HCT116 (cell line): Measurements from ENCODE around the gene PLOD1. TPM values are rescaled to one million over a fixed set of nuclear protein-coding genes. Genes with fewer than 3 reads are reported as not detected.

ENCODE experiments used
- ATAC-seq: fragments of 200-7000 bp; cut with Tn5 transposase; 2 replicates; pipeline ENCODE4 v1.9.1; 2020; ENCODE audit warnings: mild to moderate bottlenecking, moderate library complexity
- BruUV-seq: library from RNA; stranded (reverse); fragments of 400-500 nt; replicated peaks from 2 replicates; lab custom pipeline; 2021; lab: Mats Ljungman, UMichigan
- CTCF ChIA-PET: fragments of 300-600 bp; sonication (Branson Sonifier 250); formaldehyde crosslinking; loops from one replicate; lab custom pipeline; 2021; ENCODE audit warnings: antibody characterized with exemption; lab: Charles Lee
- POLR2A ChIA-PET: fragments of 300-600, 350-600 bp; sonication (Branson Sonifier 250); formaldehyde crosslinking; loops from one replicate; lab custom pipeline; 2021; ENCODE audit warnings: antibody characterized with exemption; lab: Charles Lee
- RAD21 ChIA-PET, 2 experiments: fragments of 300-600 bp; sonication (Branson Sonifier 250); formaldehyde crosslinking; loops; one replicate each; lab custom pipeline; 2023; ENCODE audit warnings: low total read pairs in 2 of 2; ENCODE audit not compliant: uncharacterized antibody in 2 of 2, unreplicated experiment in 2 of 2, low non-redundant PET in 1 of 2; lab: Charles Lee
- DNase-seq: peaks from one replicate; pipeline ENCODE4 v3.0.0-alpha.2; 2010; ENCODE audit warnings: low read depth, low spot score
- H2AFZ ChIP-seq: fragments of 200-600 bp; shearing (Covaris generic), sonication (generic); 2 replicates; pipeline ENCODE4 v1.6.1; 2017; ENCODE audit warnings: low read depth, mixed run types, mixed read lengths, antibody characterized with exemption, low read length; ENCODE audit not compliant: poor library complexity, severe bottlenecking
- H3K27ac ChIP-seq: 2 replicates; pipeline ENCODE4 v1.5.1; 2012; ENCODE audit warnings: low read depth, low read length
- H3K27me3 ChIP-seq: fragments of 200-600 bp; sonication (generic); 2 replicates; pipeline ENCODE4 v1.6.1; 2016; ENCODE audit warnings: mixed run types, low read length, mixed read lengths; ENCODE audit not compliant: insufficient read depth
- H3K36me3 ChIP-seq, 2 experiments: fragments of 200-500 bp in 1 of 2; fragments of 200-600 bp in 1 of 2; sonication (Bioruptor generic) in 1 of 2; sonication (generic) in 1 of 2; 2 replicates each; pipeline versions ENCODE4 v1.5.1 to v1.6.1; 2014 to 2016; ENCODE audit warnings: low read length in 2 of 2, inconsistent platforms in 1 of 2, mixed read lengths in 1 of 2, mixed run types in 1 of 2; ENCODE audit not compliant: insufficient read depth in 2 of 2, control insufficient read depth in 1 of 2
- H3K4me1 ChIP-seq, 2 experiments: fragments of 200-600 bp in 1 of 2; sonication (generic) in 1 of 2; 2 replicates each; pipeline versions ENCODE4 v1.5.1 to v1.6.1; 2012 to 2017; ENCODE audit warnings: low read length in 2 of 2, inconsistent platforms in 1 of 2, mild to moderate bottlenecking in 1 of 2, mixed read lengths in 1 of 2, mixed run types in 1 of 2, moderate library complexity in 1 of 2; ENCODE audit not compliant: insufficient read depth in 2 of 2, control insufficient read depth in 1 of 2
- H3K4me2 ChIP-seq: fragments of 200-600 bp; sonication (generic); 2 replicates; pipeline ENCODE4 v1.6.1; 2017; ENCODE audit warnings: mixed run types, low read length, mixed read lengths
- H3K4me3 ChIP-seq, 2 experiments: fragments of 200-600 bp in 1 of 2; sonication (generic) in 1 of 2; replicated peaks in 1 of 2; 2 replicates each; pipeline ENCODE4 v1.5.1; 2011 to 2016; ENCODE audit warnings: low read length in 2 of 2, control low read depth in 1 of 2, low read depth in 1 of 2, mild to moderate bottlenecking in 1 of 2, mixed read lengths in 1 of 2, mixed run types in 1 of 2
- H3K79me2 ChIP-seq: fragments of 200-600 bp; sonication (generic); 2 replicates; pipeline ENCODE4 v1.6.1; 2017; ENCODE audit warnings: mild to moderate bottlenecking, mixed run types, low read length, moderate library complexity, mixed read lengths; ENCODE audit not compliant: insufficient read depth
- H3K9ac ChIP-seq: fragments of 200-600 bp; sonication (generic); 2 replicates; pipeline ENCODE4 v1.6.1; 2016; ENCODE audit warnings: low read length, mixed read lengths
- H3K9me2 ChIP-seq: fragments of 200-600 bp; sonication (generic), shearing (Covaris generic); 2 replicates; pipeline ENCODE4 v1.6.1; 2017; ENCODE audit warnings: mixed run types, mild to moderate bottlenecking, moderate library complexity; ENCODE audit not compliant: insufficient read depth
- H3K9me3 ChIP-seq, 2 experiments: fragments of 200-500 bp in 1 of 2; fragments of 200-600 bp in 1 of 2; sonication (Bioruptor generic) in 1 of 2; sonication (generic) in 1 of 2; 2 replicates each; pipeline ENCODE4 v1.6.1; 2014 to 2017; ENCODE audit warnings: low read length in 2 of 2, mixed read lengths in 2 of 2, inconsistent platforms in 1 of 2, low read depth in 1 of 2, mild to moderate bottlenecking in 1 of 2, mixed run types in 1 of 2, moderate library complexity in 1 of 2; ENCODE audit not compliant: control insufficient read depth in 1 of 2, insufficient read depth in 1 of 2
- H4K20me1 ChIP-seq: fragments of 200-600 bp; sonication (generic), shearing (Covaris generic); 2 replicates; pipeline ENCODE4 v1.6.1; 2017; ENCODE audit warnings: mixed run types, mild to moderate bottlenecking, moderate library complexity; ENCODE audit not compliant: insufficient read depth
- MAX ChIP-seq: IDR thresholded peaks from 2 replicates; pipeline ENCODE4 v1.6.1; 2012
- intact Hi-C: fragments of 100-400 bp; cut with micrococcal nuclease; formaldehyde crosslinking; loops from 2 replicates; pipeline ENCODE4 v1.10.0; 2022
- total RNA-seq: library from RNA; stranded (reverse); gene quantifications from one replicate; pipeline ENCODE4 v1.2.1, GENCODE V29; 2021; ENCODE audit not compliant: unreplicated experiment

The PLOD1 gene
- total RNA-seq, 1 experiment from 2014 or later, result 175 TPM

- H3K27me3 ChIP-seq, result no peaks in the 10 kb centered on the region
- peaks cover 5 to 8% of the 10 kb centered on the region in 2 experiments; a peak in 3 of 4 replicates for H3K36me3 ChIP-seq
- H3K79me2 ChIP-seq, result peaks cover 16% of the 10 kb centered on the region; the same call in 1 of the 2 replicates
- no peak overlapping the region for H3K27ac ChIP-seq
- CTCF ChIA-PET, result interaction anchor here (1.9 kb wide), 1 partner anchor 9 kb away, joined by 5 read pairs; no protein-coding TSS in a partner anchor
- H3K9me2 ChIP-seq, result no peaks in the 10 kb centered on the region
- H3K9ac ChIP-seq, result no peak overlapping the region
- intact Hi-C loops, result no loop called here
- TF ChIP-seq MAX, result no peak
- no peak overlapping the region for H3K4me2 ChIP-seq
- DNase-seq, result no peak
- no peak for ATAC-seq
- H3K9me3 ChIP-seq, result no peaks in the 10 kb centered on the region
- POLR2A ChIA-PET, result interaction anchor here (0.7 to 4.2 kb wide), 2 partner anchors 11 to 113 kb away, joined by 3 to 70 read pairs; no protein-coding TSS in a partner anchor
- no peaks in the 10 kb centered on the region for H4K20me1 ChIP-seq
- peaks cover 0 to 13% of the 10 kb centered on the region in 2 experiments; a peak in 2 of 4 replicates for H3K4me1 ChIP-seq
- BruUV-seq, result no TSS peak
- H3K4me3 ChIP-seq, result no peak overlapping the region
- RAD21 ChIA-PET, result no interaction called here
- H2AFZ ChIP-seq, result no peak overlapping the region
Measured at GRCh38 chr1:12022036-12022435, 87.5 kb downstream of the PLOD1 start.

Other genes starting within 250 kb of the PLOD1 start
- gene DRAXIN, start 243.0 kb upstream of the PLOD1 start, total RNA-seq, result 0.47 TPM
- 49.0 TPM for gene AGTRAP, start 198.6 kb upstream of the PLOD1 start, total RNA-seq
- 0.12 TPM for gene C1orf167, start 172.5 kb upstream of the PLOD1 start, total RNA-seq
- 20.9 TPM for gene MTHFR, start 128.8 kb upstream of the PLOD1 start, total RNA-seq
- gene CLCN6, start 128.5 kb upstream of the PLOD1 start, total RNA-seq, result 13.7 TPM
- gene NPPA, start 86.9 kb upstream of the PLOD1 start, total RNA-seq, result not detected
- gene NPPB, start 75.8 kb upstream of the PLOD1 start, total RNA-seq, result not detected
- 61.9 TPM for gene KIAA2013, start 8.3 kb upstream of the PLOD1 start, total RNA-seq
- 83.0 TPM for gene MFN2, start 45.7 kb downstream of the PLOD1 start, total RNA-seq
- 39.6 TPM for gene MIIP, start 84.8 kb downstream of the PLOD1 start, total RNA-seq
- 0.17 TPM for gene TNFRSF8, start 128.6 kb downstream of the PLOD1 start, total RNA-seq
- 0.61 TPM for gene TNFRSF1B, start 232.3 kb downstream of the PLOD1 start, total RNA-seq